M059J (cell line): ENCODE measurements around the gene EPB41. TPM values are rescaled to one million over a fixed set of nuclear protein-coding genes. Genes with fewer than 3 reads are reported as not detected.
"Not testable (repeated sequence)": the region's sequence is repeated elsewhere in the genome, so short reads cannot be mapped to it uniquely, and the experiment has no call there.

Source experiments
- DNase-seq: peaks from one replicate; pipeline ENCODE4 v3.0.0-alpha.2; 2012; ENCODE audit warnings: low read depth
- total RNA-seq: library from RNA; depleted of rRNA; stranded (reverse); fragments of >200 nt; shearing (Covaris generic); gene quantifications from 2 replicates; pipeline ENCODE4 v1.2.3, GENCODE V29; 2014

The EPB41 gene
- total RNA-seq, 1 experiment from 2014 or later: 23.2 TPM

- DNase-seq: no peak
These were observed 12.9 kb downstream of the EPB41 start for GRCh38 chr1:28927266-28927647.

GRCh38 chr1:28927648-28928313 lies 13.4 kb downstream of the EPB41 start:
- no peak for DNase-seq

GRCh38 chr1:28928314-28928941 lies 14.1 kb downstream of the EPB41 start:
- no peak for DNase-seq

- DNase-seq: no peak
These were observed 18.9 kb downstream of the EPB41 start for GRCh38 chr1:28933277-28933676.

GRCh38 chr1:28933918-28934317 lies 19.5 kb downstream of the EPB41 start:
- no peak for DNase-seq

GRCh38 chr1:28934676-28935075 lies 20.3 kb downstream of the EPB41 start:
- peak; percentile 59 for DNase-seq

GRCh38 chr1:28935293-28935692 lies 20.9 kb downstream of the EPB41 start:
- DNase-seq: no peak

- DNase-seq: no peak
These were observed 21.7 kb downstream of the EPB41 start for GRCh38 chr1:28936094-28936493.

GRCh38 chr1:28936528-28936927 lies 22.2 kb downstream of the EPB41 start:
- no peak for DNase-seq

GRCh38 chr1:28943581-28943980 lies 29.2 kb downstream of the EPB41 start:
- DNase-seq: not testable (repeated sequence)

GRCh38 chr1:28950006-28950405 lies 35.6 kb downstream of the EPB41 start:
- DNase-seq: no peak

GRCh38 chr1:28950449-28950848 lies 36.1 kb downstream of the EPB41 start:
- no peak for DNase-seq

- DNase-seq: no peak
These were observed 39.9 kb downstream of the EPB41 start for GRCh38 chr1:28954126-28954726.

- DNase-seq: peak; percentile 26
These were observed 41.7 kb downstream of the EPB41 start for GRCh38 chr1:28956038-28956464.

- DNase-seq: not testable (repeated sequence)
These were observed 47.9 kb downstream of the EPB41 start for GRCh38 chr1:28962114-28962831.

- peak; percentile 80 for DNase-seq
These were observed 51.0 kb downstream of the EPB41 start for GRCh38 chr1:28965271-28965870.

GRCh38 chr1:28966617-28967016 lies 52.2 kb downstream of the EPB41 start:
- peak; percentile 65 for DNase-seq

GRCh38 chr1:28971980-28972771 lies 57.8 kb downstream of the EPB41 start:
- peak; percentile 96 for DNase-seq

GRCh38 chr1:28973596-28974421 lies 59.4 kb downstream of the EPB41 start:
- peak; percentile 74 for DNase-seq

GRCh38 chr1:28974432-28974831 lies 60.1 kb downstream of the EPB41 start:
- DNase-seq: no peak
